WTC11 (cell line): ENCODE data around the gene USE1. TPM values are rescaled to one million over a fixed set of nuclear protein-coding genes. Genes with fewer than 3 reads are reported as not detected.

Experiments
- ATAC-seq: fragments of 200-7000 bp; cut with Tn5 transposase; 2 replicates; pipeline ENCODE4 v1.10.0; 2021; ENCODE audit warnings: mild to moderate bottlenecking, moderate library complexity
- CTCF ChIA-PET: fragments of 300-600 bp; sonication (Branson Sonifier 250); formaldehyde crosslinking; loops from one replicate; lab custom pipeline; 2021; ENCODE audit warnings: antibody characterized with exemption; lab: Charles Lee
- POLR2A ChIA-PET: fragments of 350-600 bp; sonication (Branson Sonifier 250); formaldehyde crosslinking; loops from one replicate; lab custom pipeline; 2021; ENCODE audit warnings: antibody characterized with exemption; lab: Charles Lee
- DNase-seq: peaks from one replicate; pipeline ENCODE4 v3.0.0; 2021; ENCODE audit warnings: low spot score
- H3K27ac Mint-ChIP-seq: 2 replicates; pipeline ENCODE4 v1.8.0; 2021; ENCODE audit warnings: mixed read lengths
- H3K27me3 Mint-ChIP-seq: 2 replicates; pipeline ENCODE4 v1.8.0; 2021; ENCODE audit warnings: low read depth, mild to moderate bottlenecking, moderate library complexity, mixed read lengths
- H3K36me3 Mint-ChIP-seq: 2 replicates; pipeline ENCODE4 v1.8.0; 2021; ENCODE audit warnings: mixed read lengths
- H3K4me1 Mint-ChIP-seq: 2 replicates; pipeline ENCODE4 v1.8.0; 2022; ENCODE audit warnings: mixed read lengths
- H3K4me3 Mint-ChIP-seq: 2 replicates; pipeline ENCODE4 v1.8.0; 2021; ENCODE audit warnings: mild to moderate bottlenecking, moderate library complexity, mixed read lengths
- H3K9me3 Mint-ChIP-seq: 2 replicates; pipeline ENCODE4 v1.8.0; 2021; ENCODE audit warnings: mixed read lengths
- ATF1 ChIP-seq: sonication (generic); formaldehyde crosslinking; IDR thresholded peaks from 2 replicates; pipeline ENCODE4 v1.8.1; 2023; ENCODE audit warnings: mild to moderate bottlenecking, moderate library complexity, missing genetic modification reagents
- CREB1 ChIP-seq: sonication (generic); formaldehyde crosslinking; IDR thresholded peaks from 2 replicates; pipeline ENCODE4 v1.8.0; 2023; ENCODE audit warnings: mild to moderate bottlenecking, missing genetic modification reagents
- CREM ChIP-seq: sonication (generic); formaldehyde crosslinking; IDR thresholded peaks from 2 replicates; pipeline ENCODE4 v1.8.1; 2022; ENCODE audit warnings: mild to moderate bottlenecking, missing genetic modification reagents, moderate library complexity
- CTCF ChIP-seq: fragments of 200-600 bp; IDR thresholded peaks from 2 replicates; pipeline ENCODE4 v1.8.0; 2022; ENCODE audit warnings: antibody characterized with exemption
- ERG ChIP-seq: fragments of 250-450 bp; sonication (Bioruptor Pico); IDR thresholded peaks from 2 replicates; pipeline ENCODE4 v1.8.0; 2021; ENCODE audit warnings: mild to moderate bottlenecking
- ESRRA ChIP-seq: sonication (generic); formaldehyde crosslinking; IDR thresholded peaks from 2 replicates; pipeline ENCODE4 v1.8.1; 2022; ENCODE audit warnings: mild to moderate bottlenecking, missing genetic modification reagents, borderline replicate concordance
- FOXP4 ChIP-seq: sonication (generic); formaldehyde crosslinking; IDR thresholded peaks from 2 replicates; pipeline ENCODE4 v1.8.0; 2022; ENCODE audit warnings: mild to moderate bottlenecking, missing genetic modification reagents
- GABPB1 ChIP-seq: sonication (generic); formaldehyde crosslinking; IDR thresholded peaks from 2 replicates; pipeline ENCODE4 v1.8.1; 2023; ENCODE audit warnings: mild to moderate bottlenecking, missing genetic modification reagents
- HMGA2 ChIP-seq: fragments of 250-450 bp; sonication (Bioruptor Pico); IDR thresholded peaks from 2 replicates; pipeline ENCODE4 v1.4.0; 2021; ENCODE audit warnings: mild to moderate bottlenecking, moderate library complexity
- ZNF281 ChIP-seq: sonication (generic); formaldehyde crosslinking; IDR thresholded peaks from 2 replicates; pipeline ENCODE4 v1.8.0; 2023; ENCODE audit warnings: mild to moderate bottlenecking, missing genetic modification reagents
- ZNF532 ChIP-seq: fragments of 250-450 bp; sonication (Bioruptor Pico); IDR thresholded peaks from 2 replicates; pipeline ENCODE4 v1.9.0; 2021; ENCODE audit warnings: mild to moderate bottlenecking, borderline replicate concordance
- total RNA-seq: library from RNA; stranded (reverse); gene quantifications from 3 replicates; pipeline ENCODE4 v1.2.3, GENCODE V29; 2021

USE1 gene
- total RNA-seq, 1 experiment from 2014 or later, result 14.2 TPM

- no peak for TF ChIP-seq ERG (CRISPR knock-in tag)
- no peak for TF ChIP-seq GABPB1 (CRISPR knock-in tag)
- TF ChIP-seq ZNF532 (CRISPR knock-in tag), result no peak
- TF ChIP-seq ZNF281, result no peak
- no peak for TF ChIP-seq ESRRA
- no peak for TF ChIP-seq HMGA2 (CRISPR knock-in tag)
- TF ChIP-seq CTCF, result no peak
- no peak for TF ChIP-seq CREM (CRISPR knock-in tag)
- no peak for TF ChIP-seq ATF1 (CRISPR knock-in tag)
- TF ChIP-seq FOXP4 (CRISPR knock-in tag), result no peak
- TF ChIP-seq CREB1 (CRISPR knock-in tag), result no peak
- TF ChIP-seq, all 79 proteins: peak for 0
These were observed 47.4 kb downstream of the USE1 start for GRCh38 chr19:17262557-17262956.

More at GRCh38 chr19:17262557-17262956, 47.4 kb downstream of the USE1 start:
- H3K27ac Mint-ChIP-seq, result no peak overlapping the region
- no peak for ATAC-seq
- H3K4me1 Mint-ChIP-seq, result peaks cover 23% of the 10 kb centered on the region
- POLR2A ChIA-PET, result interaction anchor here (1.8 kb wide), 1 partner anchor 47 kb away, joined by 5 read pairs; the partner anchor contains the start of gene USE1
- DNase-seq, result no peak
- H3K27me3 Mint-ChIP-seq, result peaks cover 7% of the 10 kb centered on the region
- no peak overlapping the region for H3K4me3 Mint-ChIP-seq
- H3K36me3 Mint-ChIP-seq, result peaks cover 30% of the 10 kb centered on the region
- CTCF ChIA-PET, result interaction anchor here (1.1 to 4.2 kb wide), 3 partner anchors 19 to 57 kb away, joined by 3 to 29 read pairs (median 4); partner anchors contain the start of gene ANKLE1
- H3K9me3 Mint-ChIP-seq, result peaks cover 12% of the 10 kb centered on the region
